ENCODE data around the gene RAPGEF2.

DNA sequence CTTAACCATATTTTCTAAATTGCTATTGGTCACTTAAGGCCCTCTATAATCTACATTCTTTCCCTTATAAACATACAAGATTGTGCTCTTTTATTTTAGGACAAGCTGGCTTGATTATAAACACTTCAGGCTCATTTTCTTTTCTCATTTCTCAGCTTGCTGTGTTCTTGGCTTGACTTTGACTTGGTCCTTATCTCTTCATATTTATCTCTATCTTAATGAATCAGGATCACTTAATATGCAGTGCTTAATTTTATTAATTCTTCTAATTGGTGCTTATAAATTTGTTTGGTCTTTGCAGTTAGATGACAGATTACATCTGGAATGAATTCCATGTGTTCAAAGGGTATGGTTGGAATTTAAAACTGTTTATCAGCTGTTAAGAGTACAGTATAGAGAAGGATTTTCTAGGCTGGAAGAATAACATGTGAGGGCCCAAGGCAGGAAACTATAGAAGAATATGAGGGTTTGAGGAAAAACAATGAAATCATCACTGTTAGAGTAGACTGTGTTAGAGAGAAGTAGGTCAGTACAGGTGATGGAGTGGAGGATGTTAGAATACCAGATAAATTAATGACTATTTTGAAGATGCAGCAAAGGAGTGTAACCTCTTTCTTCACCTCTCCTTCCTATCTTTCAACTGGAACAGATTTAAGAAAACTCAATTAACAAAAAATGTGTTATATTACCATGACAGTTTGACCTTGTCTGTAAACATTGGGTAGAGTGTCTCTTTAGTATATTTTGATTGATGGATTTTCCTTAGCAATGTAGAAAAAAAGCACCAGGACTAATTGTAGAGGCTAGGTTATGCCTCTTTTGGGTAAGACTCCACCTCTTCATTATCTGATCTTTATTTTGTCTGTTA, 169.6 kb downstream of the RAPGEF2 start:
- TF ChIP-seq SUZ12 (IDR thresholded peaks at IDR 0.05; ENCODE audit: extremely low read depth, insufficient read depth, insufficient read length), result no peak
- TF ChIP-seq ZNF274 (IDR thresholded peaks at IDR 0.05; ENCODE audit: low read depth, low read length), result no peak
- no peak for TF ChIP-seq YY1 (IDR thresholded peaks at IDR 0.05; ENCODE audit: insufficient read depth, insufficient read length)
